Glomerular visceral epithelial cell (primary cell): ENCODE measurements around the gene SERPINA4.

Experiments used
- DNase-seq: peaks from one replicate; pipeline ENCODE4 v3.0.0-alpha.2; 2016; ENCODE audit errors: extremely low spot score

SERPINA4 gene

DNA sequence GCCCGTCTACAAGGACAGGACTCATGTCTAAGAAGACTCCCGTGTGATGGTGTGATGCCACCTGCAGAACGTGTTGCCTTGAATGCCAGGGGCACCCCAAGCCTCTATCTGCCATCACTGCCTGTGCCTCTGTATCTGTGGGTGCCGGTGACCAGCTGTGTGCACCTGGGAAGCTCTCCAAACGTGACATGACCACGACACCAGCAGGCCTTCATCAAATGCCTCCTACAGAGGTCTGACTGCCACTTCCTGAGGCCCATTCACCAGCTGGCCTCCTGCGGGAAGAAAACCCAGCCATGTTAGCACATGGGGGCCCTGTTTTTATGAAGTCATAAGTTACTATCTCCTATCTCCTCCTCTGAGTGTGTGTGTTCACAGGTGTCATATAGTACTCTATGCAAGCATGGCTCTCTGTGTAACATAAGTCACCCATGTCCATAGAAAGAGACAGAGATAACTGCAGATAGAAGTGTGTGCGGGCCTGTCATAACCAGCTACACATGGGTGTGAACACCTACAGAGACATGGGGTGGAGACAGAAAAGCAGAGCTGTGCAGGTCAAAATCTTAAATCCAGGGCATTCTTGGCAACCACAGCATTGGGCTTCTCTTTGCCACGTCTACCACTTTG, 18.3 kb upstream of the SERPINA4 start:
- no peak for DNase-seq

DNA sequence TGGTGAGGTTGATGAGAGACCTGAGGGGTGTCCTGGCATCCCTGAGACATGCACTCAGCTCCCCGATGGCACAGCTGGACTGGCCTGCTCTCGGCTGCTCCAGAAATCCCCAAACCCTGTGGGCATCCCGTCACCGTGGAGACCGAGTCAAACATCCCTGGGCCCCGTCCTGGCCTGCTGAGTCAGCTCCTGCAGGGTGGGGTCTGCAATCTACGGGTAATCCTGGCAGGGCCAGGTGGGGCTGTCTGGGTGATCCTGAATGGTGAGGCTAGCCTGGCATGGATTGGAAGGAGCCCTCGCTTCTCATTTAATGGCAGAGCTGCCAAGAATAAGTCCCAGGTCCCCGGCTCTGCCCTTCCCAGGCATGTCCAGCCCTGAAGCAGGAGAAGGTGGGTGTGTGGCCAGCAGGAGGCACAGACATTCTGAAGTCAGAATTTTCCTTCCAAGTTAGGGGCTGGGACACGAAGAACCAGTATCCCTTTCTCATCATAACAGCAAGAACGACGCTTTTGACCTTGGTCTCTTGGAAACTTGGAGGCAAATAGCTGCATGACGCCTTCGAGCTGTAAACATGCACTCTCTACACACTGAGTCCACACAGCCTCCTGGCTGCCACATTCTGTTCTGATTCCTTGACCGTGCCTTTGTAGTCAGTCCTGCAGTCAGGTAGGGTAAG, 17.7 kb upstream of the SERPINA4 start:
- DNase-seq: no peak

DNA sequence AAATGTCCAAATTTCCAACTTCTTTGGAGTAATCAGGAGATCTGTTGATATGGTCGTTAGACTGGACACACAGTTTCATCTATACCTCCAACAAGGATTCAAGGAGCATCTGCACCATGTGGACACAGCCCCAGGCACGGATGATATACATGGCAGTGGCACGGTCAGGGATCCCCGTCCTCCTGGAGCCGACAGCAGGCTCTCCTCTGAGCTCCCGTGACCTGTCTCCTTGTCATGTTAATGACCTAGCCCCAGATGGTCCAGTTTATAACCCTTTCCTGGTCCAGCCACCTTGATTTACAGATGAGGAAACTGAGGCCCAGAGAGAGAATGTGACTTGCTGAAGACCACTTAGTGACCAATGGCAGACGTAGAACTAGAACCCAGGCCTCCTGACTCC, 16.5 kb upstream of the SERPINA4 start:
- DNase-seq: no peak

DNA sequence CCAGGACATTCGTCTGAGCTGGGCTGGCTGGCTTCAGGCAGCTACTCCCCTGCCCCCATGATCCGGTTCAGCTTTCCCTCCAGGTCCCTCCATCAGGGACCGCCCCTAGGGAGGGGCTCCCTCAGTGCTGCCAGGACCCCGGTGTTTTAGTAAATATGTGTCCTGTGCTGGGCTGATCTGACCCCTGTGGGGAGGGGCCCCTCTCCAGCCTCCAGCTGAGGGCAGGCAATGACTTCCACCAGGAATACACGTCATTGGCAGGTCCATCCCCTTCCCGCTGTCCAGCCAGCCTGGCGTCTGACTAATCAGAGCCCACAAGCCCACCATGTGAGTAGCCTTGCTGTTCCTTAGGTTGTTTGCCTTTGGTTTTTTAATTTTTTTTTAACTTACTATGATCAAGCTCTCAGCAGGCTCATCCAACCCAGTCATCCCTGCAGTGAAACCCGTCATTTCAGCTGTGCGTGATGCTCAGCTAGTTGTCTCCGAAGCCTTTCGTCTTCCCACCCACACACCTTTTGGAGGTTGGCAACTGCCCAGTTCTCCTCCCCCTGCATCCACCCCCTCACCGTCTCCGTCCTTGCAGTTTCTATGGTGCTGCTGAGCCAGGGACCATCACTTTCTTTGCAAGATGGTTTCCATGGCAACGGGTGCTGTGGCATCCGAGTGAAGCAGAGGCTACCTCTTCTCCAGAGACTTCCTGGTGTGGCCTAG, 16.0 kb upstream of the SERPINA4 start:
- DNase-seq: no peak

DNA sequence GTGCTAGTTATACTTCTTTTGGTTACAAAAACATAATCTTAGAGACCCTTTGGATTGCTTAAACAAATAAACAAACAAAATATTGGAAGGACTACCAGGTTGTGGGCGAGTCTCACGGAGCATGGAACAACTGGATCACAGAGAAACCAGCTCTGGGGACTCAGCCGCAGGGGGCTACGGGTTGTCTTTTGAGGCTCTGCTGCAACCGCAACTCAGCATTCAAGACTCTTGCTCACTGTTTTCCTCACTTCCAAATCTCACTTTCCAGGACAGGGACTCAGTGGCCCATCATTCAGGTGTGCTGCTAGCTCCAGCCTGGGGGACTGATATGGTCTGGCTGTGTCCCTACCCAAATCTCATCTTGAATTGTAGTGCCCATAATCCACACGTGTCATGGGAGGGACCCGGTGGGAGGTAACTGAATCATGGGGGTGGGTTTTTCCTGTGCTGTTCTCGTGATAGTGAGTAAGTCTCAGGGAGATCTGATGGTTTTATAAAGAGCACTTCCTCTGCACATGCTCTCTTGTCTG, 14.0 kb upstream of the SERPINA4 start:
- no peak for DNase-seq

DNA sequence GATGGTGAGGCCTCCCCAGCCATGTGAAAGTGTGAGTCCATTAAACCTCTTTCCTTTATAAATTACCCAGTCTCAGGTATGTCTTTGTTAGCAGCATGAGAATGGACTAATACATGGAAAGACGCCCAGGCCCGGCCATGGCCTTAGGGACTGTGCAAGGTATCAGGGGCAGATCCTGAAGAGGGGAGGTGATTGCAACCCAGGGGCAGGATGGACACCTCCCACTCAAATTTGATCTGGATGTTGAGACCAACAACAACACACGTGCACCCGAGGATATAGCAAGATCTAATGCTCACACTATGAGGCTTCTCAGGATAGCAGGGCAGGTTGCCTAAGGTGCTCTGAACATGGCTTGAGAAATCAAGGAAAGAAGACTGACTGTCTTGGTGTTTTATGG, 13.5 kb upstream of the SERPINA4 start:
- DNase-seq: no peak

DNA sequence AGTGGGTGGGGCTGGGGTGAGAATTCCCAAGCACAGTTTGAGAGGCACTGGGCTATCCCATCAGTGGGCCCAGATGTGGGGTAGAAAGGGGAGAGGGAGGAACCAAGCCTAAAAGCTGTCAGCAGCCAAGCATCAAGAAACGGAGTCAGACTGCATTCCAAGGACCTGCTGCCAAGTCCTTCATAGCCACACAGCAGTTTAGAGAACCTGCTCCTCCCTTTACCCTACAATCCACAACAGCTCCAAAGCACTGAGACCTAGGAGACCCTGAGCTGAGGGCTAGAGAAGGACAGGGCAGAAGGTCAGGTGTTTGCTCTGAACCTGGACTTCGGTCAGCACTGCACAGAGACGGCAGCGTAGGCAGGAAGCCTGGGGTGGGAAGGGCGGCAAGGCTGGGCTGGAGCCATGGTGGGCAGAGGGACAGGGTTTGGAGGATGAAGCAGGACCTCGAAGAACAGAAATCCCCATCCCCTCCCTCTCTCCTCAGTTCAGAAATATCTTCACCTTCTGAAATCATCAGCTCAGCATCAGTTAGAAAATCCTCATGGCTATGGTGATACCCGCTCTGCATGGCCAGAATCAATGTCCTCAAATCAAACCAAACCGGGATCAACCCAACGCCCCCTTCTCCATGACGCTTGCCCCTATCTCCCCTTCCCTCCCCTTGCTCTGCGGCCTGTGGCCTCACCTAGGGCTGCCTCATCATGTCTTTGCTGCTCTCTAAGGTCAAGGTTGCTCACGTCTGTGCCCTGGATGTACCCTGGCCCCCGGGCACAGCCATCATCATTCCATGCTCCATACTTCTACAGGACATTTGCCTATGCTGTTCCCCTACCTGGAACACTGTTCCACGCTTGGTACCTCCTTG, 12.9 kb upstream of the SERPINA4 start:
- DNase-seq: no peak

DNA sequence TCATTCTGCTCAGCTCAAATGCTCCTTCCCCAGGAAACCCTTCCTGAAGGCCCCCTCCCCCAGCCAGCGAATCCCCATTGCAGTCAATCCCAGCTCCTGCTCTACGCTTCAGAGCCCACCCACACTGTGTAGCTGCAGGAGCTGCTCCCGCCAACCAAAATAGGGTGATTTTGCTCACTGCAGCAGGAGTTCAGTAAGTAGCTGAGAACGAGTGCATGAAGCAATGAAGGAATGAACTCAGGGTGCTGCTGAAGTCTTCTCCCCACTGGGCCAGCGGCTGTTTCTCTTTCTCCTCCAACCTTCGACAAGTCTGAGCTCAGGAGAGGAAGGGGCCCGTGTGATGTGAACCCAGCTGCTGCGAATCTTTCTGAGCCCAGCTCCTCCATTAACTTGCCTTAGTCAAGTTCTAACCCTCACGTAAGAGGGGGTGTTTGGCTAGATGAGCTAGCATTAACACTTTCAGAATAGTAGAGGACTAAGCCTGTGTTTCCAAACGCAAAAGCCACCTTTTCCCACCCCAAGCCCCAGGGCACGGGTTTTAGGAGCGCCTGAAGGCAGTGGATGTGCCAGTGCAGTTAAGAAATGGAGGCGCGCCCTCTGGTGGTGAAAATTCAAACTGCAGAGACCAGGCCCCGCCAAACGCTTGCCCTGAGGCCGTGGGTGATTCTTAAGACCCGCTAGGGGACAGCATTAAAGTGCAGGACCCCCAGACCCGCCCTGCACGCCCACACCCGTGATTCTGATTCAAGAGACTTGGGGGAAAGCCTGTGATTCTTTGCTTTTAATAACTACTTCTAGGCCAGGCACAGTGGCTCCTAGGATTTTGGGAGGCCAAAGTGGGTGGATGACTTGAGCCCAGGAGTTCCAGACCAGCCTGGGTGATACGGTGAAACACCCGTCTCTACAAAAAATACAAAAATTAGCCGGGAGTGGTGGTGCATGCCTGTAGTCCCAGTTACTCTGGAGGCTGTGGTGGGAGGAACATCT, 11.9 kb upstream of the SERPINA4 start:
- DNase-seq: peak; percentile 47

DNA sequence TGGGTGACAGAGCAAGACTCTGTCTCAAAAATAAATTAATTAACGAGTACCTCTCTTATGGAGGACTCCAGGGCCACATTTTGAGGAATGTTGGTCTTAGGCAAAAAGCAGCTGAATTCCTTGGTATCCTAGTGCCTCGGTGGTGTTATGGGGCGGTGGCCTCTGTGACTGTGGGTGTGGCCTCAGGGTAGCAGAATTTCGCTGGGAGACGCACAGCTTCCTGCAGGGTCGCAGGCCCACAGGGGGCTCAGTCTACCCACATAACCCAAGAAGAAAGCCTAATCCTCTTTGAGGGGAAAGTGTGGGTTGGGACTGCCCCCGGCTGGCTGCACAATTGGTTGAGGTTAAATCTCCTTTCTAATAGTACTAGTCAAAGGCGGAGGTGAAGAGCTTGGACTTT, 11.2 kb upstream of the SERPINA4 start:
- DNase-seq: no peak

DNA sequence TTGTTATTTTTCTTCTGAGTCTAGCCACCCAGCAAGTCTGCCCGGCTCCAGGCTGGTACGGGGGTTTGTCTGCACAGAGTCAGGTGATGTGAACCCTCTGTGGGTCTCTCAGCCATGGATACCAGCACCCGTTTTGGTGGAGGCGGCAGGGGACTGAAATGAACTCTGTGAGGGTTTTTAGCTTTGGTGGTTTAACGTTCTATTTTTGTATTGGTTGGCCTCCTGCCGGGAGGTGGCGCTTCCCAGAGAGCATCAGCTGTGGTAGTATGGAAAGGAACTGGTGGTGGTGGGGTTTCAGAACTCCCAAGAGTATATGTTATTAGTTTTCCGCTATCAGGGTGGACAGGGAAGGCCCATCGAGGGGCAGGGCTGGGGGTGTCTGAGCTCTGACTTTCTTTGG, 5.3 kb upstream of the SERPINA4 start:
- no peak for DNase-seq

DNA sequence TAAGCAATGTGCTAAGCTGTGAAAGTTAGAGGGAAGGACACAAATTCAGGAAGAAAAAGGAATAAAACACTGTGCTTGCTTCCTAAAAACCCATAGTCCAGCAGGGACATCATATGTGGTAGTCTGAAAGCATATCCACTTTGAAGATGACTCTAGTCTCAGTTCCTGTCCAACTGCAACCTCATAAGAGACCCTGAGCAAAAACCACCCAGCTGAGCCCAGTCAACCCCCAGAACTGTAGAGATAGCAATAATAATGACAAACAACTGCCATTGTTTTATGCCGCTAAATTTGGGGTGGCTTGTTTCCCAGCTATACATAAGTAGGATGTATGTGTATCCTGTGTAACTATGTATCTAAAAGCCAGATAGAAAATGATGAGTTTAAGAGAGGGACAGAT, 3.9 kb upstream of the SERPINA4 start:
- no peak for DNase-seq

DNA sequence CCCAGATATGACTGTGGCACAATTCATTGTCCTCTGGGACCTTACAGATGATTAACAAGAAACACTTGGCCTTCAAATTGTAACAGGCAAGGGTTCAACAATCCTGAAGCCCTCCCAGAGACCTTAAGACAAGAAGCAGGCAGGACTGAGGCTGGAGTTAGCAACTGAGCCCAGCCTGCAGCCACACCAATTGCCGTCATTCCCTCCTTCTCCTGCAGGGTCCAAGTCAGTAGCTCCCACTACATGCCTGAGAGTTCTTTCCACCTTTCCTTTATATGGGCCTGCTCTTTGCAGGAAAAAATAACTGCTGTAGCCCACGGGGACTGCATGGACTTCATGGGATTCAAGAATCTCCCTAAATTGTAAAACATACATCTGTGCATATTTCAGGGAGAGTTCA, 2.4 kb upstream of the SERPINA4 start:
- DNase-seq: no peak

DNA sequence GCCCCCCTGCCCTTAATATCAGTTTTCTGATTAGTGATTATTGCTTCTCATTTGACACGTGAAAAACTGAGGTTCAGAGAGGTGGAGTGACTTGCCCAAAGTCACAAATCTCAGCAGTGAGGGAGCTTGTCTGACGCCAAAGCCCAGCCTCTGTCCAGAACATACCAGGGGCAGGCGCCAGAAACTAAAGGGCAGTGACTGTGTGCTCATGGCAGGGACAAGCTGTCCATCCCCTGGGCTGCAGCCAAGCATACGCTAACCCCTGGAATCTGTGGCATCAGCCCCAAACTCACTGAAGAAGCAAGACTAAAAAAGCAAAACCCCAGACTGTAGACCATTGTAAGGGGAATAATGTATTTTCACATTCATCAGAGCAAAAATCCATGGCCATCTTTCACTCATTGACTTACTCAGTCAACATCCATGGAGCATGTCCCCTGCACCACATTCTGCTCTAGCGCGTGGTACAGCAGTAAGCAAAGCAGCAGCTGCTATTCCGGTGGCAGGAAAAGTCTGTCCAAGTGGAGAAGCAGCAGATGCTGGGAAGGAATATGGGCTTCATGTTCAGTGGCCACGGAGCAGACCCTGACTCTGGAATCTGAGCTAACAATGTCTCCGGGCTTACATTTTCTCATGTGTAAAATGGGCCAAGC, 1.5 kb upstream of the SERPINA4 start:
- DNase-seq: no peak

DNA sequence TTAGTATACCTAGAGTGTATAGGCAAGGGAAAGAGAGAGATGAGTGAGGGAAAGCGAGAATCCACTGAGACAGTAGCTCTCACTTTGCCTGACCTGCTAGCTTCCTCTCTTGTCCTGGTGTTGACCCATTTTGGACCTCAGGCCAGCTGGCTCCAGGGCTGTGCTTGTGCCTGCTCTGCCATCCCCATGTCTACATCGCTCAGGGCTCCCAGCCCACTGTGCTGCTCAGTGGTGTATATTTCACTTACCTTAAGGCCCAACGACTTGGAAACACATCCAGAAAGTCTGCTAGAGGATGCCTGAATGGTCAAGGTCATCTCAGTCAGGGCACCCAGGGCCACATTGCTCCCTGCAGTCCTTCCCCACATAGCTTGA, 964 bp upstream of the SERPINA4 start:
- no peak for DNase-seq

DNA sequence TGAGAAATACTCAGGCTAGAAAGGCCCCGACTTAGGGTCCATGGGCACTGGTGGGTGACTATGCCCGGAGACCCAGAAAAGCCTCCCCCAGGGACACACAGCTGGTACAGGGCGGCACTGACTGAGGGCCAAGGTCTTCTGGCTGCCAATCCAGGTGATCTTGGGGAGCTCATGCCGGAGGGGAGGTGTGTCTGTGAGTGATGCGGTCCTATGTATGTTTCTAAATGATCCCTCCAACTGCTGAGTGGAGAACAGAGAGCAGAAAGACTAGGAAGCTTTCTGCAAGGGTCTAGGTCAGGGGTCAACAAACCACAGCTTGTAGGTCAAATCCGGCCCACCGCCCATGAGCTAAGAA, 391 bp downstream of the SERPINA4 start:
- no peak for DNase-seq

DNA sequence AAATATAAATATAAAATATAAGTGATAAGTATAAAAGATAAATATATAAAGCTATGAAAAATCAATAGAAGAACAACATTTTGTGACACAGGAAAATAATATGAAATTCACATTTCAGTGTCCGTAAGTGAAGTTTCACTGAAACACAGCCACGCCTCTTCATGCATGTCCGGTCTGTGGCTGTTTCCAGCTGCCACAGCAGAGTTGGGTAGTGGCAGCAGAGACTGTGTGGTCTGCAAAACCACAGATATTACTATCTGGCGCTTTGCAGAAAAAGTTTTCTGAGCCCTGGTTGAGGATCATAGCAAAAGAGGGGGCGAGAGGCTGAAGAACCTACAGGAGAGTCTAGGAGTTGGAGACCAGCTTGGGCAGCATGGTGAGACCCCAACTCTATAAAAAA, 780 bp downstream of the SERPINA4 start:
- no peak for DNase-seq

DNA sequence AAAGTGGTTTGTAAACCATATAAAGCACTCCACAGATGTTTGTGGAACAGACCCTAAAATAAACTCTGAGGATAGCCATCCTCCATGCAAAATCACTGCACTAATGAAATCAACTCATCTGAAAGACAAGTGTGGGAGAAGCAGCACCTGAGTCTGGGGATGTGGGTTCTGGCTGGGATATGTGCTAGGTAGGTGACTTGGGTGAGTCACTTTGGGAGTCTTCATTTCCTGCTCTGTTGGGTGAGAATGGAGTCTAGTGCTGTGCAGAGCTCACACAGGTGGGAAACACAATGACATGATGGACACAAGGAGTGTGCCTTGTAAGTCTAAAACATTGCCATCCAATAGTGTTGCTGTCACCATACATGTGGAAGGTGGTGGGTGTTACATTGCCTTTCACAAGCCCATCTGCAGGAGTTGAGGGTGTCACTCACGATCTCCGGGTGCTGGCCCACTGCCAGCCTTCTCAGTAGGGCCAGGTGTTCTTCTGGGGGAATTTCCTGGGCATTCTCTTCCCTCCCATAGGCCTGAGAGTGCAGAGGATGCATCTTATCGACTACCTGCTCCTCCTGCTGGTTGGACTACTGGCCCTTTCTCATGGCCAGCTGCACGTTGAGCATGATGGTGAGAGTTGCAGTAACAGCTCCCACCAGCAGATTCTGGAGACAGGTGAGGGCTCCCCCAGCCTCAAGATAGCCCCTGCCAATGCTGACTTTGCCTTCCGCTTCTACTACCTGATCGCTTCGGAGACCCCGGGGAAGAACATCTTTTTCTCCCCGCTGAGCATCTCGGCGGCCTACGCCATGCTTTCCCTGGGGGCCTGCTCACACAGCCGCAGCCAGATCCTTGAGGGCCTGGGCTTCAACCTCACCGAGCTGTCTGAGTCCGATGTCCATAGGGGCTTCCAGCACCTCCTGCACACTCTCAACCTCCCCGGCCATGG, 2.0 kb downstream of the SERPINA4 start:
- no peak for DNase-seq

DNA sequence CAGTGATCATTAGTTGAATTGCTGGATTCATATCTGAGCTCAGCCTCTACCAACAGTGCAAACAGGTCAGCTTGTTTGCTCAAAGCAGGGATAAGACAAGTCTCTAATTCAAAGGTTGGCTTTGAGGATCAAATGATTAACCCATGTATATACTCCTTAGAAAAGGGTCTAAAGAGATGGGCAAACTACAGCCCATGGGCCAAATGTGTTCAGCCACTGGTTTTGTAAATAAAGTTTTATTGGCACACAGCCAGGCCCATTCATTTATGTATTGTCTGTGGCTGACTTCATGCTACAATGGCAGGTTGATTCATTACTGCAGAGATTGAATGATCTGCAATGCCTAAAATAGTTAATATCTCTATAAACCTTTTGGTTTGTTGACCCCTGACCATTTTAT, 3.1 kb downstream of the SERPINA4 start:
- no peak for DNase-seq

DNA sequence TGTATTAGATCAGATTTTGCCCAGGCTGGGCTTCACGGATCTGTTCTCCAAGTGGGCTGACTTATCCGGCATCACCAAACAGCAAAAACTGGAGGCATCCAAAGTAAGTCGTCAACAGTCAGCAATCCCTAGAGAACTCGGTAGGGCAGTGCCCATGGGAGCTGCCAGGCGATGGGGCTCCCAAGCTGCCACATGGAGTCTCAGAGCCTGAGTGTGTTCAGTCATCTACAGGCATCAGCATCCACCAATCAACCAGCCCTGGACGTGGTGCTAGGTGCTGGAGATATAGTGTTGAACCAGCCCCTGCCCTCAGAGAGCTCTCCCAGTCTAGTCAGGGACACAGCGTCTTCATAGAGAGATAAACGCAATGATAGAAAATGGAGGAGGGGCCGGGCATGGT, 6.9 kb downstream of the SERPINA4 start:
- no peak for DNase-seq
